CD1c-positive myeloid dendritic cell (primary cell): Measurements from ENCODE around the gene AMBP.

Source experiments
- DNase-seq: peaks from one replicate; pipeline ENCODE4 v3.0.0-alpha.2; 2016; ENCODE audit errors: extremely low spot score

The AMBP gene

DNA sequence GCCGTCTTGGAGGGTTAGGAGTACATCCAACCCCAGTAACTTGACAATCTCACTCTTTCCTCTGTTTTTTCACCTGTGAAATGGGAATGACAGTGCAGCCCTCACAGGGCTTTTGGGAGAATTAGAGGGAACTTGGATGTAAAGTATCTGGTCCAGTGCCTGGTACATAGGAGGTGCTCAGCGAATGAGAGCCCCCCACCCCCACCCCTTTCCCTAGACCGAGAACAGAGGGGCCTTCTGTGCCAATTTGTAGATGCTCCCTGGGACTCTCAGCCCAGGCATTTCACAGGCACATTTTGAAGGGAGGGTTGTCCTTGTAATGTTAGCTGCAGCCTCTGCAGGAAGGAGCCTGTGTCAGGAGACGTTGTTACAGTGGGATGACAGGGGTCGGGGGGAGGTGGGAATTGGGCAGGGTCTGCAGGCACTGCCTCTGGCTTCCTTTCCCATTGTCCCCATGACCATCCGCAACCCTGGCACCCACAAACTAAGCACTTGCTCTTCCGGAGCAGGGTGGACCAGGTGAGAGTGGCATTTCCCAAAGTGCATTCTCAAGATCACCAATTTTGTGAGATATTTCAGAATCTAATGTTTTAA lies 47.0 kb downstream of the AMBP start:
- DNase-seq, result no peak

DNA sequence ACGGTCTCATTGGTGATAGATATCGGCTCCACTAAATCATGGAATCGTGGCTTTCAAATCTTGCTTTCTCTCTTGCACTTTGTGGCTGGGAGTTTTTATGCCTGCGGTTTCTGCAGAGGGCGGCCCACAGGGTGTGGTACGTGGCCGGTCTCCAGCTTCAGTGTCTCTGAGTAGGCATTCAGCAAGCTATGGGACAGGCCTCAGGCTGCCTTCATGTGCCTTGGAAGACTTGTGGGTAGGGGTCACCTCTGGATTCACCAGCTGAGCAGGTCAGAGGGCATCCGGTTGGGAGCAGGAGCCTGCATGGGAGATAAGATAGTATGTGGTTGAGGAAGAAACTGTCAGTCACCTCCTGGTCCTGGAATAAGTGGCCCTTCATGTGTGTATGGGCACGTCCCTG lies 47.7 kb downstream of the AMBP start:
- no peak for DNase-seq

DNA sequence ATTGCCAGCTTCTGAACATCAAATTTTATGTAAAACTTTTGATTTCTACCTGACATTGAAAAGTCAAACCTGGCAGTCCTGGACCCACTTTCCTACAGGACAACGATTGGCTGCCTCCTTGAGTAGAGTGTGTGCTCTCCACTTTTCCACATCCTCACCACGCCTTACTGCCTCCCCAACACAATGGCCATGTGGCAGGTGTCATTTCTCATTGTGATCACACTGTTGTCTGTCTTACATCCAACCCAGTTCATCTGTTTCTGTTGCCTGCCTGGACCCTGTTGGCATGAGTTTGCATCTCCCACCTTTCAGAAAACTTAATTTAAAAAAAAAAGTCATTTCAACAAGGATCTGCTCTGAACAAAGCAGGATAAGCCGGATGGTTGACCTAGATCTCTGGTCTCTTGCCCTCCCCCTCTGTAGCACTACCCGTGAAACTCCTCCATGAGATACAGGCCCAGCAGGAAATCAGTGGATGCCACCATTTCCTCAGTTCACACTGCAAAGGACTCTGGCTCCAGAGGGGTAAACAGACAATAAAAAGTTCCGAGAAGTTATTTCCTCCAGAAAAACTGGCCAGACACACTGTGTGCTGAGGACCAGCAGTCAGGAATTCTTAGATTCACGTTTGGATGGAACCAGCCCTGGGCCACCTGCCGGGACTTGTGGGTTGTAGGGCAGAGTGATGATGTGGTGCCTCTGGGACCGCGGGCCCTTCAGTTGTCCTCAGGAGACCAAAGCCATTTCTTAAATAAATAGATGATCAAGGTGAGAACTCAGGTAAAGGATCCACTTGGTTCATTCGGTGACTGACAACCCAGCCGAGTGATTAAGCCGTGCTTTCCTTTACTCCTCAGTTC lies 48.6 kb downstream of the AMBP start:
- DNase-seq, result no peak

DNA sequence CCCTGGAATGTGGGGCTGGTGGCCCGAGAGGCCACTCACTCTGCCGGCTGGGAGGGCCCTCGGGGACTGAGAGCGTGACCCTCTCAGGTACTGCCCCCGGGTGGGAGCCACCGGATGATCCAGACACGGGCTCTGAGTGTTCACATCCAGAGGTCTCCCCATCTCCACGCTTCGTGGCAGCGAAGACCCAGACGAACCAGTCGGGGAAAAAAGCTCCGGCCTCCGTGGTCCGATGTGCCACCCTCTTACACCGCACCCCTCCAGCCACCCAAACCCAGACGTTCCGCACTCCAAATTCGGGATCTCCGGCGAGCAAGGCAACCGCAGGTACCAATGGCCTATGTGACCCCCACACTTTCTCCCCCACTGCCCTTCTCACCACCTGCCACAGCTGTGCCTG lies 49.5 kb downstream of the AMBP start:
- no peak for DNase-seq

DNA sequence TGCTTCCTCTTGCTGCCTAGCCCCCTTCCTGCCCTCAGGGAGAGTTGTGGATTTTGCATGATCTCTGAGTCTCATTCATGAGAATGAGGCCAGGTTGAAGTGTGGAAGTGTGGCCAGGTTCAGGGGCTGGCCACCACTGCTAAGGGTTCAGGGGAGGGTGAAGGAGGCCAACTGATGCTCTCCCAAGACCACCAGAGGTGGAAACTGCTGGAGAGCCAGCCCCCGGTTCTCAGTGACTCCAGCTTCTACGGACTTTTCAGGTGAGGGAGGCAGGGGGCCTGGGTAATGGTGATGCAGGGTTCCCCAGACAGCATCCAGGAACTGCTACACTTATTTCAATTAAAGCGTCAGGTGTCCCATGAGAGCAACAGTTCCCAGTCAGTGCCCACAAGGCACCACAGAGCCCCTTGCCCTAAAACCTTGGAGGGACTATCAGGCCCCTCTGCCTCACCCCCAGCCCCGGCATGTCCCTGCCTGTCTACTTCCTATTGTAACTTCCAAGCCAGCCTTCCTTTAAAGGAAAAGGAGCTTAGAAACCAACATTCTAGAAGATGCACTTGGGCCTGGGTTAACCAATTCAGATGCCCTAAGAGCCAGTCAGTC lies 50.1 kb downstream of the AMBP start:
- no peak for DNase-seq

DNA sequence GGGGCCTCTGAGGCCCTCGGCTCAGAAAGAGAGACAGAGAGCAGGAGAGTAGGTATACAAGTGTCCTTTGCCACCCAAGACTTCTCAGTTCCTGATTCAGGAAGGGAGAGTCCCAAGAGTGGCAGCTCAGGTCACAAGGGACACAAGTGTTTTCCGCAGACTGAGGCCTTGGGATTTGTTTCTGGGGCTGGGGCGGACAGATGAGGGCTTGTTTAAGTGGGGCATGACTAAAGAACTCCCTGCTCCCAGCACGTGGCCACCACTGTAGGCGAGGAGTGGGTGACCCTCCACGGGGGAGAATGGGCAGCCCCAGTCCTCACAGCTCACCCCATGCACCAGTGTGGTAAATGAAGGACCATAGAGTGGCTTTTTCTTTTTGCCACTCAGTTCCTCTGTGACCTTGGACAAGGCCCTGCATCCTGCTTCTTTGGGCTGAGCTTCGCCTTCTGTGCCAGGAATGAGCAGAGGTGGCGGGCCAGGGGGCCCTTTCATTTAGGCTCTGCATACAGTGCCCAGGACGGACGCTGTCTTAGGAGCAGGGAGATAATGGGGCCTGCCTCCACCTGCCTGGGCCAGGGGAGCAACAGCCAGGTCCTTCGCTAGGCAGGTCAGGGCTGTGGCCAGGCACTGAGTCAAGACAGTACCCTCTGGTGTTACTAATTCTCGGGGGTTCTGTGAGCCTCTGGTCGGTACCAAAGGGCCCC lies 50.8 kb downstream of the AMBP start:
- DNase-seq, result no peak

DNA sequence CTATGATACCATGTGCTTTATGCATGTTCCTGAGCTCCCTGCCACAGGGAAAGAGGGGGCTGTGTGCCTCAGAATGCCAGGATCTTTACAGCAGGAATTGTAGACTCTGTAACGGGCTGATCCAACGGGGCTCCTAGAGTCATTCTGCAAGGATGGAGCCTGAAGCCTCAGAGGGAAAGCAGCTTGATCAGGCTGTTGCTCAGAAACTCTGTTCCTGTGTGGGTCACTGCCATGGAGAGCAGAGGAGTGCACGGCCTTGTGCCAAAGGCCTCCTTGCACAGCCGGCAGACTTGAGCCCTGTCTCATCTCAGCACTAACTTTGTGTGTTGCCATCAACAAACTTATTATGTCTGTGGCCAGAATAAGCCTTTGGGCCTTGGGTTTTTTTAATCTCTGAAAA lies 51.8 kb downstream of the AMBP start:
- DNase-seq, result no peak

DNA sequence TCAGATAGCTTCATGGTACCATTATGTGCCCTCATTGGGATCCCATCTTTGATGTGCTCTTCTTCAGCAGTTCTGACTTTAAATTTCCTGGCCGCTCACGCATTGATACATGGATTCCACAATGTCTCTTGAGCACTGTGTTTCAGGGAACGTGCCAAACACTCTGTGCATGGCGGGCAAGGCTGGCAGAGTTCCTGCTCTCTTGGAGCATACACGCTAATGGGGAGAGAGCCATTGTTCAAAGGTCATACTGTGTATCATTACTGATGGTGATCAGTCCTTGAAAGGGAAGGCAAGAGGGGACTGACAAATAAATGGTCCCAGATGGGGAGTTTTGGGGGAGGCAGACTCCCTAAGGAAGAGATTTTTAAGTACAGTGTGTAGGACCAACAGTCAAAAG lies 52.3 kb downstream of the AMBP start:
- DNase-seq, result no peak

DNA sequence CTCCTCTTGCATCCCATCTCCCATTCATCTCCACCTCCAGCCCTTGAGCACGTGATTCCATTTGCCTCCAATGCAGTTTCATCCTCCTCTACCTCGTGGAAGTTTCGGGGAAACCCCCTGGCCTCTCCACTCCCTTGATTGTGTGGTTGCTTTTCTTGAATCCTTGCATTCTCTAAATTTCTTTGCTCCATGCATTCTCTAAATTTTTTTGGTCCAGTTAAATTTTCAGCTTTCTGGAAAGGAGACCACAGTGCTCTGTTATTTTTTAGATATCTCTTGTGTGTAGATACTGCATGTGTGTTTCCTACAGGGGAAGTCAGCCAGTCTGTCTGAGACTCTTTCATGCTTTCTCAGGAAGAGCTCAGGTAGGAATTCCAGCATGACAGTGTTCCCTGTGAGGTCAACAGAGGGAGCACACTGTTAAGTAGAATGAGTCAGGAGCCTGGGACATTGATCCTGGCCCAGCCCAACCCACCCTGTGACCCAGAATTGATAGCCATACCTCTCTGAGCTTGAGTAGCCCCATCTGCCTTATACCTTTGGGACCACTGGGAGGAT lies 52.8 kb downstream of the AMBP start:
- DNase-seq, result no peak

DNA sequence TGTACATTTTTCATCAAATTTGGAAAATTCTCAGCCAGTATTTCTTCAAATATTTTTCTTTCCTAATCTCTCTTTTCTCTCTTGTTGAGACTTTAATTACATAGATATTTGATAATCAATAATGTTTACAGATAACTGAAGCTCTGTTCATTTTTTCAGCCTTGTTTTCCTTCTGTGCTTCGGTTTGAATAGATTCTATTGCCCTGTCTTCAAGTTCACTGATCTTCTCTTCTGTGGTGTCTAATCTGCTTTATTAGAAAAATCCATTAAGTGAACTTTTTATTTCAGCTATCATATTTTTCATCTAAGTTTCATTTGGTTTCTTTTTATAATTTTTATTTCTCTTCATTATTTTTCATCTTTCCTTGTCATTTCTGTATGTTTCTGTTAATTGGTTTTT lies 54.1 kb downstream of the AMBP start:
- DNase-seq, result no peak

DNA sequence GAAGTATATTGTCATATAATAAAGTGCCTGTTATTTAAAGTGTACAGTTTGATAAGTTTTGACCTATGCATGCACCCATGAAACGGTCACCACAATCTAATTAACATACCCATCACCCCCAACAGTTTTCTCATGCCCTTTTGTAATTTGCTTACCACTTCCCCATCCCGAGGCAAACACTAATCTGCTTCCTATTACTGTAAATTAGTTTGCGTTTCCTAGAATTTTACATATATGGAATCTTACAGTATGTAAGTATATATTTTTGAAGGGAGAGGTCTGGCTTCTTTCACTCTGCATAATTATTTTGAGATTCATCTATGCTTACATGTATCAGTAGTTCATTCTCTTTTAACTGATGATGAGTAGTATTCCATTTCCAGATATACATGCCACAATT lies 56.5 kb downstream of the AMBP start:
- peak; percentile 20 for DNase-seq

DNA sequence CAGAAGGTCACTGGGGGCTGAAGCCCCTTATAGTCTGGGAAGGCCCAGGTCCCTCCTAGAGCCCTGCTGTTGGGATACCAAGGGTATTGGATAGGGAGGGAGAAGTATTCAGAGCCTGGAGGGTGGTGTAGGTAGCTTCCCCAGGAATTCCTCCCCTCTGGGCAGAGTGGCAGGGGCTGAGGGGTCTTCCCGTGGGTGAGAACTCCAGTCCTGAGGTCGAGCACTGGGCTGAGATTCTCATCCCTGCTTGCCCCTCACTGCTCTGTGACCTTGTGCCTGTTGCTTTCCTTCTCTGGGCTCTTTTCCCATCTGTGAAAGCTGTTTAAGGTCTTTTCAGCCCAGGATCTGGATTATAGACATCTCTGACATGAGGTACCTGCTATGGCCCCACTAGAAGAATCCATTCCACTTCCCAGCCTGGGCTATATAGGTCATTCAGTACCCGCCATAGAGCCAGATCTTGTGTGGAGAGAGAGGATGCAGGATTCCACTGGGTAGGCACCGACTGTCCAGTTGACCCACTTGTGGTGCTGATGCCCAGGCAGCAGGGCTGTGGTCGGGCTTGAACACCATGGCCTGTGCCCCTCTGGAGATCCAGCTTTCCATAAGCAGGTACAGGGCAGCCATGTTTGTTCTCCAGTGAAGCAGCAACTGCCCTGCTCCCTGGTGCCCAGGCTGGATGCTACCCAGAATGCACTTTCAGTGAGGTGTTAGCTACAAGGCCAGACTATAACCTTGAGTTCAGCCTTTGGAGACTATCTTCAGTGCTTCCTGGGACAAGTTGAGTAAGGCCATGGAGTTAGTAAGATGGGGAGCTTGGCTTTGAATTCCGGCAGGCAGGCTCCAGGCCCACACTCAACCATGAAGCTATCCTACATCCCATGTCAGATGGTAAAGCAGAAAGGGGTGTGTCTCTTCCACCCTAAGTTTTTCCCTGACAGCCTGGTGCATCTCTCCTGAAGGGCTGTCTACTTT lies 60.1 kb downstream of the AMBP start:
- DNase-seq, result no peak

DNA sequence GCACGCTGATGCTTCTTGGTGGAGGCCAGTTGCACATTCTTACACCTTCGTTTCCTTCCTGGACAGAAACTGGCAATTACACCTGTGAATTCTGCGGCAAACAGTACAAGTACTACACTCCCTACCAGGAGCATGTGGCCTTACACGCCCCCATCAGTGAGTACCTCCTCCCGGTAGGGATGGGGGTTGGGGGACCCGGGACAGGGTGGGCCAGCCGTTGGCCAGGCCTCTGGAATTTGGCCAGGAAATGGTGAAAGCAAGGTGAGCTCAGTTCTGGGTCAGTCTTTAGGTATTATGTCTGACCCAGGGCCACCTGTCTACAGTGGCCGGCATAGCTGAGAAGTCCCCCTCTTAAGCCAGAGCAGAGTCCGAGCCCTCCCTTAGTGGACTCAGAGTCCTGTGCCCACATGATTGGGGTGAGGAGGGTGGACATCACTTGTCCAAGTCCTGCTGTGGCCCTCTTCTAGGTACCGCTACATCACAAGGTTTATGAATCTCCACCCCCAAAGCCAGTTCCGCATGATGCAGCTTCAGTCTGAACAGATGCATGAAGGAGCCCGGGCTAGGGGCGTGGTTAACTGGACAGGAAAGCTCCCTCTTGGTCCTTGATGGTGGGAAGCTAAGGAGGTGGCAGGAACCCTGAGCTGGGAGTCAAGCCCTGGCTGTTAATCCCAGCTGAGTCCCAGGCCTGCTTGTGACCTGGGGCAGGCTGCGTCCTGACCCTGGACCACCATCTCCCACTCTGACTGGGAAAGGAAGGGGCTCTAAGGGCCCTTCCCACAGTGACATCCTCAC lies 61.3 kb downstream of the AMBP start:
- DNase-seq, result no peak

DNA sequence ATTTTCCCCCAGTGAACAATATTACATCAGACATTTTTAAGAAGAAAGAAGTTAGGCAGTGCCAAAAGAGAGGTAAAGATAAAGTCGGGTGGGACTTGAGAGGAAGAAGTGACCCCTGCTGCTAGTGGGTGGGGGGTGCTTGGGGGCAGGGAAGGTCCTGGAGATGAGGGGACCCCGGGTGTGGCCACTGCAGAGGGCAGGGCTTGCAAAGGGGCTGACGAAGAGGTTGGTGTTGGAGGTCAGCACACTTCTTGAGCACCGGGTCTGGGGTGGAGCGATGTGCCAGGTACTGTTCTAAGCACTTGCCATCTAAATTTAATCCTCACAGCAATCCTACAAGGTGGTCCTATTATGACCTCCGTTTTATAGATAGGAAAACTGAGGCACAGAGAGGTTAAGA lies 62.0 kb downstream of the AMBP start:
- DNase-seq, result no peak

DNA sequence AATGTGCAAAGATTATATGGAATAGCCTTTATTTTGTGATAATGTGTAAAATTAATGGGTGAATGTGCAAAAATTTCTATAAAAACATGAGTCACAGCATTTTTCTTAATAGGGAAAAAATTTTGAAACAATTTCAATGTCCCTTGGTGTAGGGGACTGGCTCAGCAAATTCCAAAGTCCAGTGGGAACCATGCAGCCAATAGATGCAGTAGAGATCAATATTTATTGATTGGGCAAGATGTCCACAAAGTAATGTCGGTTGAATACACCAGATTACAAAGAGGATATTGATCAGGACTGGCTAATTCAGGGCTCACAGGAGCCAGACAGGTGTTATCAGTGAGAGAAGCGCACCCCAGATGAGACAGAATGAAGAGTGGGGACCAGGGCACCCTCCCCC lies 62.5 kb downstream of the AMBP start:
- no peak for DNase-seq

DNA sequence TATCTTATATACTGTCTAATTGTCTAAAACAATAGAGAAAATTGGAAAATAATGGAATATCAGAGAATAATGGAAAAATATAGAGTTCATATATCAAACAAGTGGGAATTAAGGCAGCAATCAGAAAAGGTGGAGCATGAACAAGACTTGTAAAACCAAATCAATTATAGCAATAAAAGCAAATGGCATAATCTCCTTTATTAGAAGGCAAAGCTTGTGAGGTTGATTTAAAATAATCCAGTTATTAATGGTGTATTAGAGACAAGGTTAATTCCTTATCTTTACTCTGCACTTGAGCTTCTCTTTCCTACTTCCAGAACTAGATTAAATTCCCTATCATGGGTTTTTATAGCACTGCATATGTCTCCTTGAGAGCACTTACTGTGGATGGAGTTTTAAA lies 64.1 kb downstream of the AMBP start:
- no peak for DNase-seq

DNA sequence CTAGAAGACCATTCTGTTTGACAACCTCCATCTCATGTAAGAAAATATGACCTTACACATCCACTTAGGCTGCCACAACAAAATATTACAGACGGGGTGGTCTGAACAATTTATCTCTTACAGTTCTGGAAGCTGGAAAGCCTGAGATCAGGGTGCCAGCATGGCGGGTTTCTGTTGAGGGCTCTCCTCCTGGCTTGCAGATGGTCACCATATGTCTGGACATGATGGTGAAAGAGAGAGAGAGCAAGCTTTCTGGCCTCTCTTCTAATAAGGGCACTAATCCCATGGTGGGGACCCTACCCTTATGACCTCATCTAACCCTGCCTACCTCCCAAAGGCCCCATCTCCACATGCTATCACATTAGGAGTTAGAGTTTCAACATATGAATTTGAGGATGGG lies 66.0 kb downstream of the AMBP start:
- no peak for DNase-seq

DNA sequence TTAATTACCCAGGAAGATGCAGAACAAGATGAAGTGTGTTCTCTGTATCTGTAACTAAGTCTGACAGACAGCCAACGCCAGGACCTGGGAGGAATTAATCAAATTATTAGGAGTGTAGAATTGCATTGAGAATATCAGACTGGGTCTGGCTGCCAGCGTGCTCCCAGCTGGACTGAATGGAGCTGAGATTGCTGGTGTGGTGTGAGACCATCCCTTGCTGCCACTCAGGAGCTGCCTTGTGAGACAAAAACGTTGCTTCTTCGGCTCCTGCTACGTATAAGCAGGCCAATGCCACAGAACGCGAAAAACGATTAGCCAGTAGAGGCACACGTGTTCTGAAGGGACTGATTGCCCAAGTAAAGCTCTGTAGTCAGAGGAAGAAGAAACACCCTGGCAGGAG lies 66.8 kb downstream of the AMBP start:
- DNase-seq, result no peak
